DMS79 (cell line): ENCODE data around the gene CRY2.
"Not testable (repeated sequence)": the region's sequence is repeated elsewhere in the genome, so short reads cannot be mapped to it uniquely, and the experiment has no call there.

Experiments
- DNase-seq: peaks from one replicate; lab custom pipeline; 2025; lab: John Stamatoyannopoulos, UW

The CRY2 gene

DNA sequence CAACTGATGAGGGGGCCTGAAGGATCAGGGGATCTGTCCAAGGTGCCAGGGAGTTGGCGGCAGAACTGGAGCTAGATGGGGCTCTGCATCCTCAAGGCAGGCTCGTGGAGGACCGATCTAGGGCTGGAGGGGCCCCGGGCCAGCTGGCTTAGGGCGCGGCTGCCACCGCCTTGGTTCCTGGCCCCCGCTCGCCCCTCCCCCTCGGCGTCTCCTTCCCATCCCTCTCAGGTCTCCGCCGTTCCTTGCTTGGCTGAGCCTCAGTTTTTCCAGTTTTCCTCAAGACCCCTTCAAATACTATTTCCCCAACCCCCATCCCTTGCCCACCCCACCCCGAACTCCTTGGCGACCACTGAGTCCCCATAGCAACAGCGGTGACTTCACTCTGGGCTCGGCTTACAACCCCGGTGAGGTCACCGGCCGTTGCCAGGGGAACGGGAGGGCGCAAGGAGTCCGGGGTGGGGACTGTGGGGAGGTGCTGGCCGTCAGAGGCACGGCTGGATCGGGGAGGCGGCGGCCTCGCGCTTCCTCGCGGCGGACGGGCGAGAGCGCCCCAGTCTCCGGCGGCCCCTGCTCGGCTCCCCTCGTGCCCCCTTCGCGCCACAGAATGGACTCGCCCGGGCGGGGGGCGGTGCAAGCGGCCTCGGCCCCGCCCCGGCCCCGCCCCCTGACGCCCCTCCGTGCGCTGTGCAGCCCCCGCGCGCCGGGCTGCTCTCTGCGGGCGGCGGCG, 52.3 kb downstream of the CRY2 start:
- DNase-seq, result peak; percentile 93

DNA sequence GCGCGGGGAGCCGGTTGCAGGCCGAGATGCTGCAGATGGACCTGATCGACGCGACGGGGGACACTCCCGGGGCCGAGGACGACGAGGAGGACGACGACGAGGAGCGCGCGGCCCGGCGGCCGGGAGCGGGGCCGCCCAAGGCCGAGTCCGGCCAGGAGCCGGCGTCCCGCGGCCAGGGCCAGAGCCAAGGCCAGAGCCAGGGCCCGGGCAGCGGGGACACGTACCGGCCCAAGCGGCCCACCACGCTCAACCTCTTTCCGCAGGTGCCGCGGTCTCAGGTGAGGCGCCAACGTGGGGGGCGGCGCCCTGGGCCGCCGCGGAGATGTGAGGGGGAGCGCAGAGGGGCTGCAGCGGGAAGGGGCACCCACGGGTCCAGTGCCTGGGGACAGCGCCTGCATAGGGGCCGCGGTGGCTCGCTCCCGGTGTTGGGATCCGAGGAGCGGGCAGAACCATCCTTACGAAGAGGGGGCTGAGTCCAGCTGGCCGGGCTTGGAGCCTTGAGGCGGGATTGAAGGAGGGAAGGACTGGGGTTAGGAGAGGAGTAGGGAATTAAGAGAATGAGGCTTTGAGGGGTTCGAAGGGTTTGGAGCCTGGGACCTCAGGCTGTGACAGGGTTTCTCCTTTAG, 53.0 kb downstream of the CRY2 start:
- DNase-seq, result not testable (repeated sequence)

- DNase-seq, result peak; percentile 4
Observed at GRCh38 chr11:45900916-45901617, 53.8 kb downstream of the CRY2 start.

- no peak for DNase-seq
Observed at GRCh38 chr11:45901626-45902025, 54.4 kb downstream of the CRY2 start.

DNA sequence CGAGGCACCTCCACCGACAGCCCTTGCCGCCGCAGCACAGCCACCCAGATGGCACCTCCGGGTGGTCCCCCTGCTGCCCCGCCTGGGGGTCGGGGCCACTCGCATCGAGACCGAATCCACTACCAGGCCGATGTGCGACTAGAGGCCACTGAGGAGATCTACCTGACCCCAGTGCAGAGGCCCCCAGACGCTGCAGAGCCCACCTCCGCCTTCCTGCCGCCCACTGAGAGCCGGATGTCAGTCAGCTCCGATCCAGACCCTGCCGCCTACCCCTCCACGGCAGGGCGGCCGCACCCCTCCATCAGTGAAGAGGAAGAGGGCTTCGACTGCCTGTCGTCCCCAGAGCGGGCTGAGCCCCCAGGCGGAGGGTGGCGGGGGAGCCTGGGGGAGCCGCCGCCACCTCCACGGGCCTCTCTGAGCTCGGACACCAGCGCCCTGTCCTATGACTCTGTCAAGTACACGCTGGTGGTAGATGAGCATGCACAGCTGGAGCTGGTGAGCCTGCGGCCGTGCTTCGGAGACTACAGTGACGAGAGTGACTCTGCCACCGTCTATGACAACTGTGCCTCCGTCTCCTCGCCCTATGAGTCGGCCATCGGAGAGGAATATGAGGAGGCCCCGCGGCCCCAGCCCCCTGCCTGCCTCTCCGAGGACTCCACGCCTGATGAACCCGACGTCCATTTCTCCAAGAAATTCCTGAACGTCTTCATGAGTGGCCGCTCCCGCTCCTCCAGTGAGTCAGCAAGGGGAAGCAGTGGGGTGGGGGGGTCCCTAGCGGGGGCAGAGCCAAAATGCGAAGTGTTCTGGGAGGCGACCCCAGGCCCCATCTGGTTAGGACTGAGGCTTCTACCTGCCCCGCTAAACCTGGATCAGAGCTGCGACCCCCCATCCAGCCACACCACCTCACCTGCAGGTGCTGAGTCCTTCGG, 55.4 kb downstream of the CRY2 start:
- no peak for DNase-seq

GRCh38 chr11:45904309-45904915, 57.1 kb downstream of the CRY2 start:
- DNase-seq, result no peak

GRCh38 chr11:45905095-45905494, 57.8 kb downstream of the CRY2 start:
- no peak for DNase-seq

- DNase-seq, result not testable (repeated sequence)
Observed at GRCh38 chr11:45905576-45905975, 58.3 kb downstream of the CRY2 start.

DNA sequence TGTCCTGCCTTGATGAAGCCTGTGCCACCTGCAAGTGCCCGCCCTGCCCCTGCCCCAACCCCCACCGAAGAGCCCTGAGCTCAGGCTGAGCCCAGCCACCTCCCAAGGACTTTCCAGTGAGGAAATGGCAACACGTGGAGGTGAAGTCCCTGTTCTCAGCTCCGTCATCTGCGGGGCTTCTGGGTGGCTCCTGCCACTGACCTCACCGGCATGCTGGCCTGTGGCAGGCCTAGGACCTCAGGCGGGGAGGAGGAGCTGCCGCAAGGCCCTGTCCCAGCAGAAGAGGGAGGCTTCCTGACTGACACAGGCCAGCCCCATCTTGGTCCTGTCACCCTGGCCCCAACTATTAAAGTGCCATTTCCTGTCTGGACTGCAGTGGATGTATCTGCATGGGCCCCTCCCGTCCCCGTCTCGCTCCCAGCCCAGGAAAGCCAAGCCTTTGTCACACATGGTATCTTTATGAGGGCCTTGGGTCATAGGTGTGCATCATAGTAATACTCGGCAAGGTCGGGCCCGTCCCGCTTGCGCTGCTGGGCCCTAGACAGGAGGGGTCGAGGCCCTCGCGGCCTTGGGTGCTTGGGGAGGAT, 58.9 kb downstream of the CRY2 start:
- no peak for DNase-seq

GRCh38 chr11:45906965-45907611, 59.8 kb downstream of the CRY2 start, which contains the start of gene FREY1:
Gene FREY1, minus strand, starts transcription at chr11:45907271. Its CDS starts 26 bp downstream, at chr11:45907245.
- no peak for DNase-seq

- DNase-seq, result no peak
Observed at GRCh38 chr11:45907911-45908370, 60.7 kb downstream of the CRY2 start.

GRCh38 chr11:45909594-45910475, 62.6 kb downstream of the CRY2 start:
- no peak for DNase-seq

DNA sequence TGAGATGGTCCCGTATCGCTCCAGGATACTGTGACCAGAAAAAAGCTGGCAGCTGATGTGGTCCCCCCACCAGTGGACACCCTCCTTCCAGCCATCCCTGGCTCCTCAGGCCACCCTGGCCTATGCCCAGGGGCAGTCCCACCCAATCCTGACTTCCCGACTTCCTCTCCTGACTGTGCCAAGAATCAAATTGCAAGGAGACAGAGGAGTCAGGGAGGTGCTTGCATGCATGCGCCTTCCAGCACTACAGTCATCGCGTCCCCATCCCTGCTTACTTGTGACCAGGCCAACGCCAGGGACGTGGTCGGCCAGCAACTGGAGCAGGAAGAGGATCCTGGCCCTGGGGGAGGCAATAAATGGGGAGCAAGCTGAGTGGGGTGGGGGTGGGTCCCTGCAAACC, 63.3 kb downstream of the CRY2 start:
- no peak for DNase-seq

- DNase-seq, result no peak
Observed at GRCh38 chr11:45913514-45913913, 66.2 kb downstream of the CRY2 start.

DNA sequence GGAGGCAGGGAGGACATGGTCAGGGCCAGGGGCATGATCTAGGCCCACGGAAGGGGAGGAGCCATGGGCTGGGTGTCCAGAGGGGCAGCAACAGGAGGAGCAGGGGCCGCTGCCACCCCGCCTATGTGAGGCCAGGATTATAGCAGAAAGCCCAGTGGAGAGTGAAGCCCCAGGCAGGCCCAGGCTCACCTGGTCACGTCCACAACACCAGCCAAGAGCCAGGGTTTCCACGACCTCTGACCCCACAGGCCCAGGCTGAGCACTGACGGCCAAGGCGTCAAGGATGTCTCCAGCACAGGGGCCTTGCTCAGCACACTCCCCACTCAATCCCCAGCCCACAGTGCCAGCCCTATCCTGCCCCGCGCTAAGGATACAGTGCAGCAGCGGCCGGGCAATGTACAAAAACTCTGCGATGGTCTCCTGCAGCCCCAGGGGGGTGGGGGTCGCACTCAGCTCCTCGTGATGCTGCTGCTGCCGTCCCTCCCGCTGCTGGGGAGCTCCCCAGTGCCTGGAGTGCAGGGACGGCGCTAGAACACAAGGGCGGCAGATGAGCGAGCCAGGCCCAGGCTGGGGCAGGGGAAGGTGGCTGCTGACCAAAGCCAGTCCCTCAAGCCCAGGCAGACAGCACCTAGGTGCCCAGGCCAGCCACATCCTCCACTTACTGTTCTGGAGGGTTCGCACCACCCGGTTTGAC, 66.8 kb downstream of the CRY2 start:
- DNase-seq, result no peak

DNA sequence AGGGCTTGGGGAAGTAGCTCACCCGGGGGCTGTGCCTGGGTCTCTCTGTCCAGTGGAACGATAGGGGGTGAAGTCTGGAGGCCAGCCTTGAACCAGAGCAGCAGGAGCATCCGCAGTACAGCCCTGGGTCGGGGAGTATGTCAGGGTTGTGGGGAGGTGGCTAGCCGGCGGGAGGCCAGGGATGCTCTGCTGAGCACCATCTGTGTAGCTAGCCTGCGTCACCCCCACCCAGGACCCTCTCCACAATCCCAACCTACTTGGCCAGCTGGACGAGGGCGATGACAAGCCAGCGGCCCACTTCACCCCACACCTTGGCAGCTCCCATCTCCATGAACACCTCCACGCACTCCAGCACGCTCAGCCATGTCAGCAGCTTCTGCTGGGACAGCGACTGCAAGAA, 68.2 kb downstream of the CRY2 start:
- DNase-seq, result no peak

DNA sequence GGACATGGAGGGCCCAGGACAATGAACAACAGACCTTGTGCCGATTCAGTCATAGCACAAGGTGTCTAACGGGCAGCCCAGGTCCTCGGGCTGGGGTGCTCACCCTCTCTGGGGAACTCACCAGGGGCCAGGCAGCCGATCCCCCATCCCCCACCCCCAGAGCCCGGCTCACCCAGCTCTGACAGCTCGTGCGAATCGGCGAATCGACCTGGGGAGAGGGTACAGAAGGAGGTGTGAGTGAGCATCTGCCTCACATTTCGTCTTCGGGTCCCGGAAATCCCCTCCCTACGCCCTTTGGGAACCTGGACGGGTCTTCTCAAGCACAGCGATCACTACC, 70.0 kb downstream of the CRY2 start:
- no peak for DNase-seq

DNA sequence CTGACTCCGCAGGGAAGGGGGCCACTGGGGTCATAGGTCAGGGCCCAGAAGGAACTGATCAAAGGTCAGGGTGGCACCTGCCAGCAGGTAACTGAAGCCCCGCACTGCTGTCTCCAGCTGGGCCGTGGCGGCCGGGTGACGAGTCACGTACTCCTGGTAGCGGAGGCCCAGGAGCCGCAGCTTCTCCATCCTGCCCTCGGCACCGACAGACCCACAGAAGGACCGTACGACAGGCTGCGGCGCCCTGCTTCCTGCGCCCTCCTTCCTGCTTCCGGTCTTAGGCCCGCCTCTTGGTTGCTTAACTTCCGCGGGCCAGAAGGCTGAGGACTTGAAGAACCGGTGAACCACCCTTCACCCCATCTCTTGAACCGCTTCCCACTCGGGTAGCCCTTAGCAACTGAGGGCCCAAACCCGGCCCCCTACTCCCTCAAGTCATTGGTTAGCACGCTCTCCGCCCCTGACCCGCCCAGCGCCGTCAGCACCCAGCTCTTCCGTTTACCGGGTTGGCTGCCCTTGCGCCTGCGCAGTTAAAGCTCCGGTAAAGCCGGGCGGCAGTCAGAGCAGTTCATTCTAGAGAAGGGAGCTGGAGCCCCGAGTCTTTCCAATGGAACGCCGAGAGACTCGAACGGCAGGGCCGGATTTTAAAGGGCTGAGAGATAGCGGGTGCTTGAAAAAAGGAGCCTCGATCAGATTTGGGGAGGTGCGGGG, 70.5 kb downstream of the CRY2 start, which contains the start of gene PEX16:
Gene PEX16, minus strand, starts transcription at position 255 of the 708 bp plus-strand sequence. Its CDS starts 66 bp downstream, at position 189.
- DNase-seq, result peak; percentile 99
